GM19023 (cell line): ENCODE data around the gene TIMM17B.
"Not testable (repeated sequence)": the region's sequence is repeated elsewhere in the genome, so short reads cannot be mapped to it uniquely, and the experiment has no call there.

Experiments
- ATAC-seq: cut with Tn5 transposase; IDR thresholded peaks from one replicate; pipeline ENCODE4 v1.9.1; 2021; ENCODE audit warnings: mild to moderate bottlenecking, moderate library complexity; ENCODE audit not compliant: unreplicated experiment

TIMM17B gene

DNA sequence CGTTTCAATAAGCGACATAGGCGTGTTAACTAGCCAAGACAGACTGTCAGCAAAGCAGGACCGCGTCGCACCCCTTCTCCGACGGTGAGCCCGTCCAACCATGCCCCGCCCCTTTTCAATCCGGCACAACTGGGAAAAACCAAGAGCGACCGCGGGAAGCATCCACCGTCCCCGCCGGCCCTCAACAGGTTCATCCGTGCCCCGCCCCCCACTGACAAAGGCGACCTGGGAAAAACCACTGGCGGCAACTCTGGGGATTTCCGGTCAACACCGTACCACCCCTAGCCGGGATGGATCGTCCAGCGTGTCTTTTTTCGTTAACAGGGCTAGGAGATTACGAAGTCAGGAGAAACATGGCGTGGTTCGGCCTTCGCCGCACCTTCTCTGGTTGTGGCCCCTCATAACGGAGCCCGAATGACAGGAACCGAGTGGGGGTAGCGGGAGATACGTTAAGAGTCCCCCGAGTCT lies 377 bp downstream of the TIMM17B start:
- peak; percentile 11 for ATAC-seq

DNA sequence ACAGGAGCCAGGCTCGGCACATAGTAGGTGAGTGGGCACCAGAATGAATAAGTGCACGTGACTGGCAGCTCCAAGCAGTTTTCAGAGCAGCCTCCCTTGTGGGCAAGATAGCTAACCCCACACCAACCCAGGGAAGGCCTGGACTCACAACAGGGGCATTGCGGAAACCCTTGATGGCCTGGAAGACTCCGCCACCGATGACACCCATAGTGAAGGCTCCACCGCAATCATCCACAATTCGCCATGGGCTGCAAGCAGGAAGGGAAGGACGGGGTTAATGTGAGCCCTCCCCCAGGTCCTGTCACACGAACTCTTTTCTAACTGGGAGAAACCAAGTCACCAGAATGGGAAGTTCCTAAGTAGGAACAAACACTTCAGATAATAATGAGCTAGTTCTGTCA lies 957 bp downstream of the TIMM17B start:
- ATAC-seq: no peak

- ATAC-seq: no peak
Measured at GRCh38 chrX:48894891-48895290, 2.7 kb downstream of the TIMM17B start.

- no peak for ATAC-seq
Measured at GRCh38 chrX:48893556-48894348, 3.8 kb downstream of the TIMM17B start.

DNA sequence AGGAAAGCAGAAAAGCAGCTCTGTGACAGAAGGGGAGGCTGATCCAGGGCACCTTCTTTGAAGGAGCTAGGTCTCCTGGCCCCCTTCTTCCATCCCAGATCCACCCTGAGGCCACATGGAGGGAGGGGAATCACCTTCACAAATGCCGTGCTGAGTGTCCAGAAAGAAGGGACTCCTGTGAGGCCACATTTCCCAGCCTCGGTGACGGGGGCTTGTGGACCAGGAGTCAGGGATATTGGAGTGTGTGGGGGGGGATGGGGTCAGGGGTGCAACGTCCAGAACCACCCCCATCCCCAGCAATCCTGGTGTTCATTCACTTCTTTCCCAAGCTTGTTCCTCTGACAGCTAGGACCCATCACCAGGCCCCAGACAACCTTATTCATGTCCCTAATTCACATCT lies 4.7 kb downstream of the TIMM17B start:
- ATAC-seq: no peak

DNA sequence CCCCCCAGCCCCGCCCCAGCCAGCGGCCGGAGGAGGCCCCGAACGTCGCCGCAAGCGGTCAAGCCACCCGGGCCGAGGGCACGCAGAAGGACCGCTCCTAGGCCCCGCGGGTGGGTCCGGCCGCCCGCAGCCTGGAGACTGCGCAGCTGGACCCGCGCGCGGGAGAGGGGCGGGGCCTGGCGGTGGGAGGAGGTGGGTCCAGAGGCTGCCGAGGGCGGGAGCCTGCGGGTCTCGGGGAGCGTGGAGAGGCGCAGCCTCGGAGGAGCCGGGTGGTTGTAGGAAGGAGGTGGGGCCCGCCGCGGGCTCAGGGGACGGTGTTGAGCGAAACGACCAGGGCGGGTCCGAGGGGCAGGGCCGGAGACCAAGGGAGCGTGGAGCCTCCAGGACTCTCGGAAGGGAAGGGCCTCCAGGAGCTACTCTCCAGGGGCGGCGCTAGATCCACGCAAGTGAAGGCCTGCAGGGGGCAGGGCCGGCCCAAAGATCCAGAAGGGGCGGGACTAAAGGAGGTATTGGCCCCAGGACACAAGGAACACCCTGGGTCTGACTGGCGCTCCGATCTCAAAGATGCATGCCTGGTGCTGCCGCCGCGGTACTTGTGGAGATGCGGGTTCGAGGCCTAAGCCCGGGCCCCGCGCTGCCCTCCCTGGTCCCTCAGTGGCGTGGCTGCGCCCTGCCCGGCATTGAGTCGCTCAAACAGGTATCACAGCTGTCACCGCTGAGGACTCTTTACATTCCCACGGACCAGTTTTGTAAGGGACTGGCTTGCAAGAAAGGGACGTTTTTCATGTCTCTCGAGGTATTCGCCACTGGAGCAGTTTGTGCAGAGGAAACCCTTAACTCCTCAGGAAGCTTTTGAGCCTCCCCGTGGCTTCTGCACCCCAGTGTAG lies 5.9 kb downstream of the TIMM17B start:
- ATAC-seq: peak; percentile 77

DNA sequence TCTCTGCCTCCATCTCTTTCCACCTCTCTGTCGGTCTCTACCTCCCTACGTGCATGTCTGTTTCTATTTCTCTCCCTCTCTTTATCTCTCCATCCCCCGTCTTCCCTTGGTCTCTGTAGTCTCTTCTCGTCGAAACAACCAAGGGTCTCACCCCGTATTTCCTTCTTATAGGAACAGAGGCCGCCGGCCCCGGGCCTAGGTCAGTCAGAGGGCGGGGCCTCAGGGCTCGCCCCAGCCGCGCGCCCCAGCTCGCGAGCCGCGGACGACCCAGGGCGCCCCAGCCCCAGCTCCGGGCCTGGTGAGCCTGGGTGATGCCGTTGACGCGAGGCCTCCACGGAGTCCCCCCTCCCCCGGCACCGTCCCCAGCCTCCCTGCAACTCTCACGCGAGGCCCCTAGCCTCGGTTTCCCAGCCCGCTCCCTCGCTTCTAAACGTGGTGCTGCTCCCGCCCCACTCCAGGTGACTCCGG lies 6.6 kb downstream of the TIMM17B start:
- peak; percentile 43 for ATAC-seq

GRCh38 chrX:48890296-48890925 lies 7.2 kb downstream of the TIMM17B start:
- ATAC-seq: no peak

DNA sequence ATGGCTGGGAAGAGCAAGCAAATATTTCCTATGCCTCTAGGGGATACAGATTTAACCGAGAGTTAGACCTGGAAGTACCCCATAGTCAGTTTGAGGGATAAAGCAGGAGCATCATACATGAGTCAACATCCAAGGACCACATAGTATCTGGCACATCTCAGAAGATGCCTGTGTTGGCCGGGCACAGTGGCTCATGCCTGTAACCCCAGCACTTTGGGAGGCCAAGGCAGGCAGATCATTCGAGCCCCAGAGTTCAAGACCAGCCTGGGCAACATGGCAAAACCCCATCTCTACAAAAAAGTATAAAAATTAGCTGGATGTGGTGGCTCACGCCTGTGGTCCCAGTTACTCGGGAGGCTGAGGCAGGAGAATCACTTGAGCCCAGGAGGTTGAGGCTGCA lies 11.0 kb downstream of the TIMM17B start:
- ATAC-seq: not testable (repeated sequence)

- no peak for ATAC-seq
Measured at GRCh38 chrX:48883729-48884128, 13.8 kb downstream of the TIMM17B start.

GRCh38 chrX:48876944-48877343 lies 20.6 kb downstream of the TIMM17B start:
- not testable (repeated sequence) for ATAC-seq

DNA sequence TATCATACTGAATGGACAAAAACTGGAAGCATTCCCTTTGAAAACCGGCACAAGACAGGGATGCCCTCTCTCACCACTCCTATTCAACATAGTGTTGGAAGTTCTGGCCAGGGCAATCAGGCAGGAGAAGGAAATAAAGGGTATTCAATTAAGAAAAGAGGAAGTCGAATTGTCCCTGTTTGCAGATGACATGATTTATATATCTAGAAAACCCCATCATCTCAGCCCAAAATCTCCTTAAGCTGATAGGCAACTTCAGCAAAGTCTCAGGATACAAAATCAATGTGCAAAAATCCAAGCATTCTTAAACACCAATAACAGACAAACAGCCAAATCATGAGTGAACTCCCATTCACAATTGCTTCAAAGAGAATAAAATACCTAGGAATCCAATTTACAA lies 25.6 kb downstream of the TIMM17B start:
- not testable (repeated sequence) for ATAC-seq

DNA sequence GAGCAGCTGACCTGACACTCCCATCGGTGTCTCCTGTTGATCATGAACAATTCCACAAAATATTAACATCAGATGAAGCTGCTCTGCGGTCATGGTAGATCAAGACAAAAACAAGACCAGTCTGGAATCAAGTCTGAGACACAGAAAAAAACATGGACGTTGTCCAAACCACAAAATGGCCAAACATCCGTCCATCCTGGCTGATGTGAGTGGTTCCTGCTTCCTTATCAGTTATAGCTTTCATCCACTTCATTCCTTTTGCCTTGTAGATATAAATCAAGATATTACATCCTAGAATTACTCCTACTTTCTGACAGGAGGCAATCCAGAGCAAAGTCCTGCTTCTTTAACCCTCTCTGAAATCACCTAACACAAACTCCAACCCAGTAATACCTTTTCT lies 33.4 kb downstream of the TIMM17B start:
- ATAC-seq: no peak

GRCh38 chrX:48854898-48855297 lies 42.7 kb downstream of the TIMM17B start:
- ATAC-seq: no peak

DNA sequence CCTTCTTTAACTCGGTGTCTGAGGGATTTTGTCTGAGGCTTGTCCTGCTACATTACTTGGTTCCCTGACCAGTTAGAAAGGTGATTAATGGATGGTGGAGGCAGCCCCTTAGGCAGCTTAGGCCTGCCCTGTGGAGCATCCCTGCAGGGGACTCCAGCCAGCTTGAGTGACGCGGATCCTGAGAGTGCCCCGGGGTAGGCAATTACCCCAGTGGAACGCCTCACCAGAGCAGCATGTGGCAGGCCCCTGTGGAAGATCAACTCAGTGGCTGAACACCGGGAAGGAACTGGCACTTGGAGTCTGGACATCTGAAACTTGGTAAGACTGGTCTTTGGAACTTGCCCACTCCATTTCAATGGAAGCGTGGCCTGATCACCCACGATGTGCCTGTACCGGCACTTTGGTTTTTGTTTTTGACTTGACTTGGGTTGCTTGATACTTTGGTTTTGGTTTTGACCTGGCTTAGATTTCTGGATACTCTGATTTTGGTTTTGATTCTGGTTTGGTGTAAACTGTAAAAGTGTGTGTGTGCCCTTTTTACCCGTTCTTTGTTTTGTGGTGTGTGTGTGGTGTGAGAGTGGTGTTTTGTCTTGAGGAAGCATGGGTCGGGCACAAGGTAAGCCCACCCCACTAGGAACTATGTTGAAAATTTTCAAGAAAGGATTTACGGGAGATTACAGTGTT lies 43.3 kb downstream of the TIMM17B start:
- ATAC-seq: not testable (repeated sequence)

GRCh38 chrX:48853494-48853893 lies 44.1 kb downstream of the TIMM17B start:
- not testable (repeated sequence) for ATAC-seq

DNA sequence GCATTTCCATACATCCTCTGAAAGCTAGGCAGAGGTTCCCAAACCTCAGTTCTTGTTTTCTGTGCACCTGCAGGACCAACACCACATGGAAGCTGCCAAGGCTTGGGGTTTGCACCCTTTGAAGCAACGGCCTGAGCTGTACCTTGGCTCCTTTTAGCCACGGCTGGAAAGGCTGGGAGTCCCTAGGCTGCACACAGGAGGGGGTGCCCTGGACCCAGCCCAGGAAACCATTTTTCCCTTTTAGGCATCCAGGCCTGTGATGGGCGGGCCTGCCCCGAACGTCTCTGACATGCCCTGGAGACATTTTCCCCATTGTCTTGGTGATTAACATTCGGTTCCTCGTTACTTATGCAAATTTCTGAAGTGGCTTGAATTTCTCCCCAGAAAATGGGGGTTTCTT lies 44.7 kb downstream of the TIMM17B start:
- no peak for ATAC-seq

DNA sequence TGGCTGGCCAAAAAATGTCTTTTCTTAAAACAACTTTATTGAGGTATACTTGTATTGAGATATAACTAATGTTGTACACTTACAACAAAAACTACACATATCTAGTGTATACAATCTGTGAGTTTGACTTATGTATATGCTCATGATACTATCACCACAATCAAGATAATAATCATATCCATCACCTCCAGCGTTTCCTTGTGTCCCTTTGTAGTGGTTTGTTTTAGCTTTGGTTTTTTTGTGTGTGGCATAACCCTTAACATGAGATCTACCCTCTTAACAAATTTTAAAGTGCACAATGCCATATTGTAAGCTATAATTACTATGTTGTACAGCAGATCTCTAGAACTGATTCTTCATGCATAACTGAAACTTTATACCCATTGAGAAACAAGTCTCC lies 48.7 kb downstream of the TIMM17B start:
- no peak for ATAC-seq
